HepG2 (cell line): ENCODE results near the gene SGCD. TPM values are rescaled to one million over a fixed set of nuclear protein-coding genes. Genes with fewer than 3 reads are reported as not detected.

Experiments used
- ATAC-seq: fragments of 200-7000 bp; cut with Tn5 transposase; 3 replicates; pipeline ENCODE4 v1.9.1; 2020; ENCODE audit warnings: mild to moderate bottlenecking, moderate library complexity
- BruUV-seq: library from RNA; stranded (reverse); fragments of 400-500 nt; replicated peaks from 2 replicates; lab custom pipeline; 2021; lab: Mats Ljungman, UMichigan
- CTCF ChIA-PET: fragments of 300-600 bp; formaldehyde crosslinking; extraction: SDS; loops from one replicate; lab custom pipeline; 2021; ENCODE audit warnings: low total read pairs, inconsistent platforms, low intra/inter-chr PET ratio; lab: Yijun Ruan, JAX
- POLR2A ChIA-PET: fragments of 350-600 bp; sonication (Branson Sonifier 250); formaldehyde crosslinking; loops from one replicate; lab custom pipeline; 2020; ENCODE audit warnings: antibody characterized with exemption, inconsistent platforms; lab: Yijun Ruan, JAX
- DNase-seq: peaks from one replicate; pipeline ENCODE4 v3.0.0-alpha.2; 2015; ENCODE audit warnings: low spot score
- FAIRE-seq: peaks from 3 replicates; lab custom pipeline; 2011; peaks lifted over from hg19 to GRCh38; lab: Jason Lieb, UNC
- H2AFZ ChIP-seq: one replicate; pipeline ENCODE4 v1.6.1; 2011; ENCODE audit warnings: low read length, inconsistent platforms
- H3K27ac ChIP-seq: fragments of 300-600 bp; 3 replicates; pipeline ENCODE4 v1.8.0; 2011; ENCODE audit warnings: mixed run types, mild to moderate bottlenecking, mixed read lengths, low read length, inconsistent platforms; ENCODE audit not compliant: insufficient read depth; ENCODE audit errors: extremely low read length
- H3K27me3 ChIP-seq, 2 experiments: fragments of 200-600 bp in 1 of 2; 2 replicates in 1 of 2; 3 replicates in 1 of 2; pipeline versions ENCODE4 v1.6.0 to v1.8.0; 2011; ENCODE audit warnings: low read length in 2 of 2, mild to moderate bottlenecking in 2 of 2, moderate library complexity in 2 of 2, inconsistent platforms in 1 of 2; ENCODE audit not compliant: insufficient read depth in 2 of 2, control insufficient read depth in 1 of 2
- H3K36me3 ChIP-seq, 2 experiments: fragments of 200-600 bp in 1 of 2; replicated peaks in 1 of 2; 2 replicates in 1 of 2; 3 replicates in 1 of 2; pipeline versions ENCODE4 v1.5.1 to v1.8.0; 2011; ENCODE audit warnings: low read length in 2 of 2, inconsistent platforms in 1 of 2; ENCODE audit not compliant: insufficient read depth in 2 of 2, control insufficient read depth in 1 of 2
- H3K4me1 ChIP-seq: 2 replicates; pipeline ENCODE4 v1.5.1; 2012; ENCODE audit warnings: low read length, inconsistent platforms; ENCODE audit not compliant: insufficient read depth
- H3K4me2 ChIP-seq: 2 replicates; pipeline ENCODE4 v1.6.0; 2011; ENCODE audit warnings: low read depth, low read length, inconsistent platforms
- H3K4me3 ChIP-seq, 3 experiments: fragments of 200-600 bp in 1 of 3; sonication (generic), shearing (Covaris generic) in 1 of 3; replicated peaks in 1 of 3; 2 replicates each; pipeline ENCODE4 v1.5.1; 2011 to 2016; ENCODE audit warnings: low read length in 3 of 3, inconsistent platforms in 2 of 3, low read depth in 2 of 3, mild to moderate bottlenecking in 2 of 3, control low read depth in 1 of 3, mixed read lengths in 1 of 3; ENCODE audit not compliant: insufficient read depth in 1 of 3
- H3K79me2 ChIP-seq: one replicate; pipeline ENCODE4 v1.6.1; 2011; ENCODE audit warnings: low read length, inconsistent platforms; ENCODE audit not compliant: insufficient read depth
- H3K9ac ChIP-seq: 2 replicates; pipeline ENCODE4 v1.6.0; 2011; ENCODE audit warnings: mild to moderate bottlenecking, low read depth, low read length, inconsistent platforms; ENCODE audit not compliant: insufficient read depth
- H3K9me3 ChIP-seq: 2 replicates; pipeline ENCODE4 v1.5.1; 2012; ENCODE audit warnings: mild to moderate bottlenecking, low read length
- H4K20me1 ChIP-seq: 2 replicates; pipeline ENCODE4 v1.6.0; 2011; ENCODE audit warnings: inconsistent platforms, mild to moderate bottlenecking, low read length, moderate library complexity; ENCODE audit not compliant: insufficient read depth
- BCL3 ChIP-seq: sonication (generic); formaldehyde crosslinking; IDR thresholded peaks from 2 replicates; pipeline ENCODE4 v1.5.1; 2020; ENCODE audit warnings: mild to moderate bottlenecking, missing genetic modification reagents, moderate library complexity
- CREB1 ChIP-seq, 2 experiments: fragments of 450-650 bp in 1 of 2; IDR thresholded peaks; 2 replicates each; pipeline ENCODE4 v1.6.1; 2016 to 2017; ENCODE audit warnings: control low read depth in 1 of 2, mild to moderate bottlenecking in 1 of 2, missing compliant biosample characterization in 1 of 2, missing genetic modification characterization in 1 of 2
- EP300 ChIP-seq, 3 experiments: sonication (generic) in 1 of 3; formaldehyde crosslinking in 1 of 3; IDR thresholded peaks; 2 replicates each; pipeline versions ENCODE4 v1.5.1 to v1.6.1; 2011 to 2020; ENCODE audit warnings: low read depth in 2 of 3, low read length in 2 of 3, borderline replicate concordance in 1 of 3, improper control_type of control experiment in 1 of 3, mild to moderate bottlenecking in 1 of 3, missing genetic modification reagents in 1 of 3, moderate library complexity in 1 of 3
- FOXC1 ChIP-seq: sonication (generic); formaldehyde crosslinking; IDR thresholded peaks from 2 replicates; pipeline ENCODE4 v1.8.0; 2022; ENCODE audit warnings: mild to moderate bottlenecking, missing genetic modification reagents, borderline replicate concordance
- HOXA5 ChIP-seq: sonication (generic); formaldehyde crosslinking; IDR thresholded peaks from 2 replicates; pipeline ENCODE4 v1.4.0; 2020; ENCODE audit warnings: missing genetic modification reagents
- REXO4 ChIP-seq: sonication (generic); formaldehyde crosslinking; IDR thresholded peaks from 2 replicates; pipeline ENCODE4 v1.8.0; 2022; ENCODE audit warnings: missing genetic modification reagents, mild to moderate bottlenecking, borderline replicate concordance
- TARDBP ChIP-seq: sonication (generic); formaldehyde crosslinking; IDR thresholded peaks from 2 replicates; pipeline ENCODE4 v1.8.0; 2022; ENCODE audit warnings: mild to moderate bottlenecking, missing genetic modification reagents
- TP53 ChIP-seq: sonication (generic); formaldehyde crosslinking; conservative IDR thresholded peaks from 2 replicates; pipeline ENCODE4 v1.4.0; 2020; ENCODE audit warnings: missing genetic modification reagents
- ZNF281 ChIP-seq: sonication (generic); formaldehyde crosslinking; IDR thresholded peaks from 2 replicates; pipeline ENCODE4 v1.4.0; 2020; ENCODE audit warnings: missing genetic modification reagents, borderline replicate concordance
- ZNF510 ChIP-seq: sonication (generic); formaldehyde crosslinking; IDR thresholded peaks from 2 replicates; pipeline ENCODE4 v1.4.0; 2020; ENCODE audit warnings: low read depth, mild to moderate bottlenecking, missing genetic modification reagents
- ZNF563 ChIP-seq: sonication (generic); formaldehyde crosslinking; IDR thresholded peaks from 2 replicates; pipeline ENCODE4 v1.8.0; 2022; ENCODE audit warnings: mild to moderate bottlenecking, moderate library complexity, missing genetic modification reagents
- ZNF737 ChIP-seq: sonication (generic); formaldehyde crosslinking; IDR thresholded peaks from 2 replicates; pipeline ENCODE4 v1.5.0; 2020; ENCODE audit warnings: missing genetic modification reagents, mild to moderate bottlenecking, borderline replicate concordance
- WGBS: methylation state at CpG from one replicate; pipeline ENCODE4 v1.1.6; 2017; ENCODE audit warnings: low lambda C conversion rate; 5-methylcytosine and 5-hydroxymethylcytosine counted together
- in situ Hi-C: cut with HindIII; loops from 2 replicates; pipeline ENCODE4 v1.10.0; 2017; ENCODE audit warnings: low pct_unique_long_range_greater_than_20kb; ENCODE audit not compliant: extremely low pct_ligation_motif_present
- intact Hi-C: fragments of 100-400 bp; cut with micrococcal nuclease; formaldehyde crosslinking; loops from one replicate; pipeline ENCODE4 v1.10.0; 2022; ENCODE audit not compliant: unreplicated experiment
- polyA plus RNA-seq, 8 experiments: library from polyadenylated mRNA; depleted of rRNA in 3 of 8; stranded (reverse) in 7 of 8; unstranded in 1 of 8; fragments of >200 nt; fragmentation: Illumina TruSeq in 4 of 8; extraction: Trizol in 4 of 8; gene quantifications; 2 replicates each; pipeline versions ENCODE4 v1.2.1 to v1.2.3, GENCODE V29; 2011 to 2016; ENCODE audit warnings: low read depth in 4 of 8, missing spikeins in 1 of 8, mixed read lengths in 1 of 8; ENCODE audit not compliant: insufficient read depth in 1 of 8
- total RNA-seq, 5 experiments: library from RNA; depleted of rRNA; stranded (reverse); fragments of >200 nt; fragmentation: Illumina TruSeq; extraction: Trizol; gene quantifications; 2 replicates each; pipeline ENCODE4 v1.2.3, GENCODE V29; 2016; ENCODE audit warnings: low read depth in 1 of 5

The SGCD gene
- total and polyA plus RNA-seq, 2 of the 13 experiments (the other 11 are each of a cell fraction or from before 2014, with no cell fraction given): not detected

GRCh38 chr5:156686380-156686779 lies 359.4 kb downstream of the SGCD start:
- H3K79me2 ChIP-seq: no peaks in the 10 kb centered on the region
- H3K4me2 ChIP-seq: no peak overlapping the region
- CTCF ChIA-PET: no interaction called here
- no TSS peak for BruUV-seq
- POLR2A ChIA-PET: no interaction called here
- DNase-seq (no peak), ATAC-seq (no peak), FAIRE-seq (no peak)
- TF ChIP-seq ZNF737 (CRISPR knock-in tag) (no peak), EP300 (IDR thresholded peaks at IDR 0.05; ENCODE audit: low read depth in 2 of 2, low read length in 2 of 2) (no peak), EP300 (CRISPR knock-in tag; IDR thresholded peaks at IDR 0.05; ENCODE audit: borderline replicate concordance) (no peak)
- no peak overlapping the region for H3K9ac ChIP-seq
- H3K36me3 ChIP-seq: no peaks in the 10 kb centered on the region
- intact Hi-C loops (no loop called here), in situ Hi-C loops (loop anchor here (25.0 kb wide), 1 partner anchor 451 kb away; the partner anchor contains the start of gene MED7)
- no peak overlapping the region for H2AFZ ChIP-seq
- WGBS: 58% methylated on average over 2 of the region's 2 CpGs
- H3K4me1 ChIP-seq: peaks cover 32% of the 10 kb centered on the region
- H4K20me1 ChIP-seq: no peaks in the 10 kb centered on the region
- no peaks in the 10 kb centered on the region for H3K27me3 ChIP-seq
- no peak overlapping the region for H3K27ac ChIP-seq
- no peak overlapping the region; a peak in 1 of 6 replicates for H3K4me3 ChIP-seq
- H3K9me3 ChIP-seq: no peaks in the 10 kb centered on the region

- Histone ChIP-seq H3K79me2 (no peaks in the 10 kb centered on the region), H3K9me3 (no peaks in the 10 kb centered on the region), H3K36me3 (no peaks in the 10 kb centered on the region), H4K20me1 (no peaks in the 10 kb centered on the region), H3K4me3 (no peak overlapping the region), H3K9ac (no peak overlapping the region), H3K4me2 (no peak overlapping the region), H3K27ac (no peak overlapping the region), H3K27me3 (no peaks in the 10 kb centered on the region), H3K4me1 (peaks cover 37% of the 10 kb centered on the region), H2AFZ (no peak overlapping the region)
- no peak for FAIRE-seq
- POLR2A ChIA-PET: no interaction called here
- in situ Hi-C loops (loop anchor here (25.0 kb wide), 1 partner anchor 451 kb away; the partner anchor contains the start of gene MED7), intact Hi-C loops (no loop called here)
- no TSS peak for BruUV-seq
- CTCF ChIA-PET: no interaction called here
- ATAC-seq: no peak
- 26% methylated on average over 4 of the region's 4 CpGs for WGBS
- DNase-seq: no peak
- TF ChIP-seq TP53 (CRISPR knock-in tag) (no peak), EP300 (IDR thresholded peaks at IDR 0.05; ENCODE audit: low read depth in 2 of 2, low read length in 2 of 2) (no peak), EP300 (CRISPR knock-in tag; IDR thresholded peaks at IDR 0.05; ENCODE audit: borderline replicate concordance) (no peak), HOXA5 (CRISPR knock-in tag) (no peak), REXO4 (CRISPR knock-in tag) (no peak), TARDBP (CRISPR knock-in tag) (no peak), ZNF281 (CRISPR knock-in tag) (no peak), FOXC1 (no peak), CREB1 (IDR thresholded peaks at IDR 0.05) (no peak), CREB1 (CRISPR knock-in tag; IDR thresholded peaks at IDR 0.05) (no peak), ZNF510 (CRISPR knock-in tag) (no peak), BCL3 (CRISPR knock-in tag) (no peak), ZNF563 (CRISPR knock-in tag) (no peak)
Observed at GRCh38 chr5:156686796-156687195, 359.8 kb downstream of the SGCD start.
